ELF-1 (cell line): ENCODE data around the gene C6orf15.

Experiments
- DNase-seq: peaks from one replicate; pipeline ENCODE4 v3.0.0-alpha.2; 2016; ENCODE audit warnings: low read depth, low spot score

Gene C6orf15

GRCh38 chr6:31130751-31131150 lies 18.4 kb upstream of the C6orf15 start:
- no peak for DNase-seq

GRCh38 chr6:31129130-31129529 lies 16.8 kb upstream of the C6orf15 start:
- no peak for DNase-seq

GRCh38 chr6:31128093-31128676 lies 15.8 kb upstream of the C6orf15 start:
- peak; percentile 84 for DNase-seq

- DNase-seq = no peak
Measured at GRCh38 chr6:31126396-31127175, 14.2 kb upstream of the C6orf15 start.

GRCh38 chr6:31125586-31126363 lies 13.4 kb upstream of the C6orf15 start:
- no peak for DNase-seq

- DNase-seq = no peak
Measured at GRCh38 chr6:31125162-31125561, 12.8 kb upstream of the C6orf15 start.

- DNase-seq = no peak
Measured at GRCh38 chr6:31122791-31123706, 10.7 kb upstream of the C6orf15 start.

GRCh38 chr6:31121131-31121790 lies 8.9 kb upstream of the C6orf15 start:
- DNase-seq = no peak

GRCh38 chr6:31120151-31120915 lies 8.0 kb upstream of the C6orf15 start, which contains the start of gene CDSN:
Gene CDSN (minus strand): TSS chr6:31120446. CDS start chr6:31120419, 27 bp downstream.
- DNase-seq = no peak

- no peak for DNase-seq
Measured at GRCh38 chr6:31118178-31118577, 5.8 kb upstream of the C6orf15 start.

GRCh38 chr6:31116661-31117385 lies 4.4 kb upstream of the C6orf15 start:
- DNase-seq = no peak

GRCh38 chr6:31115941-31116560 lies 3.7 kb upstream of the C6orf15 start:
- DNase-seq = no peak

GRCh38 chr6:31114970-31115849 lies 2.8 kb upstream of the C6orf15 start:
- peak; percentile 50 for DNase-seq

- peak; percentile 86 for DNase-seq
Measured at GRCh38 chr6:31114541-31114878, 2.1 kb upstream of the C6orf15 start, which contains the start of gene PSORS1C1. Gene PSORS1C1 (plus strand): TSS chr6:31114800. CDS start chr6:31129633, 14,833 bp downstream.

GRCh38 chr6:31113861-31114540 lies 1.6 kb upstream of the C6orf15 start:
- peak; percentile 70 for DNase-seq

- DNase-seq = no peak
Measured at GRCh38 chr6:31111712-31112111, 663 bp downstream of the C6orf15 start.

- no peak for DNase-seq
Measured at GRCh38 chr6:31110825-31111582, 1.4 kb downstream of the C6orf15 start.
